K562 (cell line): ENCODE results near the gene PPT2. TPM values are rescaled to one million over a fixed set of nuclear protein-coding genes. Genes with fewer than 3 reads are reported as not detected.
A peak's percentile ranks its signal among the peaks of the same experiment; 100 is the strongest.

Source experiments
- ATAC-seq: fragments of 200-7000 bp; cut with Tn5 transposase; 3 replicates; pipeline ENCODE4 v1.9.1; 2020; ENCODE audit warnings: moderate library complexity
- BruUV-seq: library from RNA; stranded (reverse); fragments of 400-500 nt; replicated peaks from 2 replicates; lab custom pipeline; 2021; lab: Mats Ljungman, UMichigan
- CTCF ChIA-PET: fragments of 300-600 bp; formaldehyde crosslinking; extraction: SDS; loops from one replicate; lab custom pipeline; 2021; ENCODE audit warnings: low intra/inter-chr PET ratio; lab: Yijun Ruan, JAX
- POLR2A ChIA-PET: fragments of 300-600, 350-650 bp; sonication (Branson Sonifier 250); formaldehyde crosslinking; extraction: SDS; loops from one replicate; lab custom pipeline; 2021; ENCODE audit warnings: antibody characterized with exemption, inconsistent platforms; lab: Yijun Ruan, JAX
- DNase-seq, 4 experiments: peaks; one replicate each; pipeline versions ENCODE4 v3.0.0 to v3.0.0-alpha.2; 2011 to 2018; ENCODE audit warnings: low spot score in 3 of 4, mixed read lengths in 3 of 4; ENCODE audit errors: extremely low read depth in 1 of 4
- FAIRE-seq: peaks from 2 replicates; lab custom pipeline; 2011; peaks lifted over from hg19 to GRCh38; lab: Jason Lieb, UNC
- H2AFZ ChIP-seq: 2 replicates; pipeline ENCODE4 v1.6.0; 2011; ENCODE audit warnings: low read depth, low read length, control low read depth, inconsistent platforms
- H3K27ac ChIP-seq: fragments of 200-600 bp; 3 replicates; pipeline ENCODE4 v1.8.0; 2011; ENCODE audit warnings: low read depth, mild to moderate bottlenecking, control low read depth, inconsistent platforms, low read length, moderate library complexity, mixed read lengths; ENCODE audit errors: extremely low read depth
- H3K27me3 ChIP-seq, 2 experiments: fragments of 300-600 bp in 1 of 2; 2 replicates in 1 of 2; 3 replicates in 1 of 2; pipeline versions ENCODE4 v1.6.0 to v1.8.0; 2011; ENCODE audit warnings: inconsistent platforms in 2 of 2, low read length in 2 of 2, mild to moderate bottlenecking in 1 of 2, mixed read lengths in 1 of 2, moderate library complexity in 1 of 2; ENCODE audit not compliant: control insufficient read depth in 2 of 2, insufficient read depth in 2 of 2
- H3K36me3 ChIP-seq: fragments of 300-600 bp; 3 replicates; pipeline ENCODE4 v1.8.0; 2011; ENCODE audit warnings: mild to moderate bottlenecking, low read length, inconsistent platforms; ENCODE audit not compliant: control insufficient read depth, insufficient read depth
- H3K4me1 ChIP-seq, 2 experiments: fragments of 200-600 bp in 1 of 2; replicated peaks in 1 of 2; 2 replicates in 1 of 2; 3 replicates in 1 of 2; pipeline versions ENCODE4 v1.5.1 to v1.8.0; 2011; ENCODE audit warnings: inconsistent platforms in 2 of 2, low read length in 2 of 2, mild to moderate bottlenecking in 1 of 2, mixed read lengths in 1 of 2, moderate library complexity in 1 of 2; ENCODE audit not compliant: control insufficient read depth in 2 of 2, insufficient read depth in 2 of 2
- H3K4me2 ChIP-seq: 2 replicates; pipeline ENCODE4 v1.6.1; 2011; ENCODE audit warnings: low read length, control low read depth, inconsistent platforms, mixed read lengths; ENCODE audit not compliant: insufficient read depth
- H3K4me3 ChIP-seq: fragments of 200-600 bp; sonication (generic), shearing (Covaris generic); 2 replicates; pipeline ENCODE4 v1.5.1; 2016; ENCODE audit warnings: control low read depth, inconsistent platforms
- H3K79me2 ChIP-seq: fragments of 200-600 bp; 3 replicates; pipeline ENCODE4 v1.8.0; 2011; ENCODE audit warnings: low read length, inconsistent platforms; ENCODE audit not compliant: control insufficient read depth, insufficient read depth
- H3K9ac ChIP-seq, 2 experiments: 2 replicates each; pipeline versions ENCODE4 v1.6.0 to v1.6.1; 2011; ENCODE audit warnings: low read depth in 2 of 2, low read length in 2 of 2, control low read depth in 1 of 2, inconsistent platforms in 1 of 2, mild to moderate bottlenecking in 1 of 2, mixed read lengths in 1 of 2; ENCODE audit not compliant: insufficient read depth in 1 of 2
- H3K9me1 ChIP-seq: one replicate; pipeline ENCODE4 v1.6.0; 2011; ENCODE audit warnings: inconsistent platforms, mild to moderate bottlenecking, low read length, moderate library complexity; ENCODE audit not compliant: control insufficient read depth, insufficient read depth
- H3K9me3 ChIP-seq: replicated peaks from 2 replicates; pipeline ENCODE4 v1.5.1; 2011; ENCODE audit warnings: low read depth, low read length, inconsistent platforms; ENCODE audit not compliant: control insufficient read depth, insufficient read depth
- H4K20me1 ChIP-seq: replicated peaks from 2 replicates; pipeline ENCODE4 v1.6.1; 2011; ENCODE audit warnings: low read length, inconsistent platforms, mixed read lengths; ENCODE audit not compliant: control insufficient read depth, insufficient read depth
- E2F4 ChIP-seq: sonication (generic); formaldehyde crosslinking; IDR thresholded peaks from 2 replicates; pipeline ENCODE4 v1.8.0; 2022; ENCODE audit warnings: mild to moderate bottlenecking, low read depth, missing genetic modification reagents
- HIVEP1 ChIP-seq: fragments of 250-450 bp; sonication (Bioruptor Pico); IDR thresholded peaks from 2 replicates; pipeline ENCODE4 v1.4.0; 2020; ENCODE audit warnings: mild to moderate bottlenecking
- MTA3 ChIP-seq: fragments of 450-650 bp; formaldehyde crosslinking; IDR thresholded peaks from 2 replicates; pipeline ENCODE4 v1.6.1; 2017; ENCODE audit warnings: mild to moderate bottlenecking, borderline replicate concordance
- NFIX ChIP-seq: fragments of 250-450 bp; sonication (Bioruptor Pico); IDR thresholded peaks from 2 replicates; pipeline ENCODE4 v1.4.0; 2020; ENCODE audit warnings: low read depth, mild to moderate bottlenecking, moderate library complexity
- NFRKB ChIP-seq: fragments of 450-650 bp; IDR thresholded peaks from 2 replicates; pipeline ENCODE4 v1.6.1; 2016; ENCODE audit warnings: low read depth
- PCBP2 ChIP-seq: fragments of 200-400 bp; formaldehyde crosslinking; IDR thresholded peaks from 2 replicates; pipeline ENCODE4 v1.6.1; 2018; ENCODE audit warnings: low read length, low read depth, mild to moderate bottlenecking, moderate library complexity; ENCODE audit not compliant: poor library complexity, severe bottlenecking
- PHF8 ChIP-seq: fragments of 200-600 bp; sonication (generic); IDR thresholded peaks from 2 replicates; pipeline ENCODE4 v1.6.1; 2012; ENCODE audit warnings: mixed run types, mild to moderate bottlenecking, inconsistent platforms, low read length, moderate library complexity, borderline replicate concordance
- PTTG1 ChIP-seq: fragments of 450-650 bp; IDR thresholded peaks from 2 replicates; pipeline ENCODE4 v1.6.1; 2016; ENCODE audit warnings: low read depth, mild to moderate bottlenecking, missing genetic modification characterization, missing compliant biosample characterization
- SMARCE1 ChIP-seq: fragments of 450-650 bp; IDR thresholded peaks from 2 replicates; pipeline ENCODE4 v1.7.1; 2016; ENCODE audit warnings: mild to moderate bottlenecking
- SRF ChIP-seq, 2 experiments: fragments of 250-450, 450-650 bp in 1 of 2; sonication (Bioruptor Pico) in 1 of 2; sonication (generic) in 1 of 2; formaldehyde crosslinking; IDR thresholded peaks; 2 replicates each; pipeline versions ENCODE4 v1.5.0 to v1.5.1; 2020 to 2022; ENCODE audit warnings: mild to moderate bottlenecking in 1 of 2, missing genetic modification reagents in 1 of 2
- TEAD2 ChIP-seq: fragments of 450-650 bp; IDR thresholded peaks from 2 replicates; pipeline ENCODE4 v1.6.1; 2016; ENCODE audit warnings: missing genetic modification characterization, control low read depth, missing compliant biosample characterization
- XRCC5 ChIP-seq: fragments of 200-400 bp; formaldehyde crosslinking; IDR thresholded peaks from 2 replicates; pipeline ENCODE4 v1.6.1; 2017; ENCODE audit warnings: low read depth, mild to moderate bottlenecking, low read length
- ZNF512 ChIP-seq: IDR thresholded peaks from 2 replicates; pipeline ENCODE4 v1.6.1; 2016; ENCODE audit warnings: missing genetic modification characterization, missing compliant biosample characterization
- ZNF639 ChIP-seq, 2 experiments: fragments of 200-800 bp in 1 of 2; sonication (Bioruptor generic) in 1 of 2; sonication (generic) in 1 of 2; formaldehyde crosslinking in 1 of 2; IDR thresholded peaks in 1 of 2; conservative IDR thresholded peaks in 1 of 2; 2 replicates each; pipeline versions ENCODE4 v1.5.0 to v1.6.1; 2016 to 2020; ENCODE audit warnings: missing compliant biosample characterization in 1 of 2, missing genetic modification characterization in 1 of 2, missing genetic modification reagents in 1 of 2
- WGBS: fragments of 100-300 bp; shearing (Covaris generic); methylation state at CpG from one replicate; pipeline ENCODE4 v1.1.6; 2016; ENCODE audit warnings: low coverage, mixed read lengths; ENCODE audit not compliant: insufficient coverage; ENCODE audit errors: missing lambda C conversion rate; 5-methylcytosine and 5-hydroxymethylcytosine counted together
- in situ Hi-C: fragments of 300-500 bp; cut with MboI; formaldehyde crosslinking; loops from 4 replicates; pipeline ENCODE4 v1.15.0; 2018; ENCODE audit warnings: inconsistent platforms, mixed read lengths
- intact Hi-C: fragments of 100-400 bp; cut with micrococcal nuclease; formaldehyde crosslinking; loops from 2 replicates; pipeline ENCODE4 v1.14.2; 2022
- polyA plus RNA-seq, 8 experiments: library from polyadenylated mRNA; depleted of rRNA in 4 of 8; stranded (reverse) in 5 of 8; unstranded in 3 of 8; fragments of >200 nt; fragmentation: Nextera tagmentation in 2 of 8; fragmentation: Illumina TruSeq in 1 of 8; extraction: Ambion mirVana in 2 of 8; extraction: Trizol in 1 of 8; gene quantifications; 2 replicates each; pipeline versions ENCODE4 v1.2.1 to v1.2.3, GENCODE V29; 2011 to 2014; ENCODE audit warnings: inconsistent platforms in 1 of 8, missing spikeins in 1 of 8
- total RNA-seq, 7 experiments: library from RNA; depleted of rRNA in 6 of 7; stranded (reverse); fragments of >200 nt in 6 of 7; fragmentation: Illumina TruSeq in 2 of 7; extraction: Trizol in 2 of 7; gene quantifications; 2 replicates each; pipeline versions ENCODE4 v1.2.1 to v1.2.3, GENCODE V29; 2011 to 2021; ENCODE audit warnings: low replicate concordance in 1 of 7

PPT2 gene
- total and polyA plus RNA-seq, 9 of the 15 experiments (the other 6 are each of a cell fraction or from before 2014, with no cell fraction given) = 27.4 to 98.8 (median 69.9) TPM

- intact Hi-C loops (loop anchor here (2.0 to 10.0 kb wide), 3 partner anchors 60 to 514 kb away; partner anchors contain the start of genes C6orf47, CSNK2B, GPANK1 and HSPA1B), in situ Hi-C loops (no loop called here)
- peak overlapping the region; percentile 94 for H3K27ac ChIP-seq
- peak overlapping the region; percentile 86 to 91 for H3K9ac ChIP-seq
- DNase-seq (peak; percentile 37 to 59 (median 54)), FAIRE-seq (no peak), ATAC-seq (peak; percentile 11)
- peaks cover 67% of the 10 kb centered on the region for H3K79me2 ChIP-seq
- POLR2A ChIA-PET = interaction anchor here (0.6 to 4.5 kb wide), 9 partner anchors 11 to 794 kb away, joined by 3 to 30 read pairs (median 6); partner anchors contain the start of genes ATF6B, EGFL8, FKBPL and PBX2
- under 1% methylated on average over 24 of the region's 24 CpGs for WGBS
- H3K4me3 ChIP-seq = peak overlapping the region; percentile 88
- H3K27me3 ChIP-seq = no peaks in the 10 kb centered on the region
- H3K9me1 ChIP-seq = peaks cover 7% of the 10 kb centered on the region
- peaks cover 48 to 57% of the 10 kb centered on the region in 2 experiments for H3K4me1 ChIP-seq
- H4K20me1 ChIP-seq = no peaks in the 10 kb centered on the region
- TSS peak; percentile 71 for BruUV-seq
- CTCF ChIA-PET = no interaction called here
- peak overlapping the region; percentile 71 for H2AFZ ChIP-seq
- peak overlapping the region; percentile 100 for H3K4me2 ChIP-seq
- peaks cover 56% of the 10 kb centered on the region; the same call in 2 of the 3 replicates for H3K36me3 ChIP-seq
- H3K9me3 ChIP-seq = no peaks in the 10 kb centered on the region
- 0 out of 2 replicates have a peak, but pooled peaks have one; percentile 19 for TF ChIP-seq HIVEP1 (CRISPR knock-in tag)
- no peak for TF ChIP-seq PTTG1
- TF ChIP-seq PHF8 = 0 out of 2 replicates have a peak, but pooled peaks have one; percentile 27
- 0 out of 2 replicates have a peak, but pooled peaks have one; percentile 24 for TF ChIP-seq XRCC5
- no peak for TF ChIP-seq NFIX
- TF ChIP-seq E2F4 (CRISPR knock-in tag) = 0 out of 2 replicates have a peak, but pooled peaks have one; percentile 13
- 0 out of 4 replicates have a peak, but pooled peaks of 1 of the 2 experiments have one; percentile 44 for TF ChIP-seq ZNF639 (CRISPR knock-in tag; conservative IDR thresholded peaks at IDR 0.05 in 1 of 2, IDR thresholded peaks at IDR 0.05 in 1 of 2)
- TF ChIP-seq ZNF512 = peak; percentile 55; the same call in 1 of the 2 replicates
- TF ChIP-seq TEAD2 (tag) = no peak
- no peak for TF ChIP-seq PCBP2
- TF ChIP-seq MTA3 = 0 out of 2 replicates have a peak, but pooled peaks have one; percentile 41
- peak; percentile 36; the same call in 1 of the 2 replicates for TF ChIP-seq SMARCE1
- peak; percentile 61 for TF ChIP-seq NFRKB
- TF ChIP-seq SRF (CRISPR knock-in tag; IDR thresholded peaks at IDR 0.05) = peak; percentile 27 to 65; a peak in 1 of 4 replicates
Observed at GRCh38 chr6:32178547-32179440, 24.9 kb downstream of the PPT2 start.
